GM23338 (cell line): ENCODE results near the gene TRAM2. TPM values are rescaled to one million over a fixed set of nuclear protein-coding genes. Genes with fewer than 3 reads are reported as not detected.

Source experiments
- ATAC-seq: fragments of 200-7000 bp; cut with Tn5 transposase; 3 replicates; pipeline ENCODE4 v1.9.1; 2020
- DNase-seq: peaks from one replicate; pipeline ENCODE4 v3.0.0-alpha.2; 2015; ENCODE audit warnings: low spot score
- H2AFZ ChIP-seq: fragments of 200-600 bp; sonication (generic); 2 replicates; pipeline ENCODE4 v1.8.0; 2016; ENCODE audit warnings: antibody characterized with exemption, mild to moderate bottlenecking, moderate library complexity
- H3F3A ChIP-seq: fragments of 200-600 bp; sonication (generic); replicated peaks from 2 replicates; pipeline ENCODE4 v1.8.0; 2017; ENCODE audit warnings: antibody characterized with exemption, mixed run types, low read depth
- H3K27ac ChIP-seq: fragments of 200-600 bp; sonication (generic); 2 replicates; pipeline ENCODE4 v1.6.1; 2016; ENCODE audit warnings: low read depth
- H3K27me3 ChIP-seq: fragments of 200-600 bp; sonication (generic); 2 replicates; pipeline ENCODE4 v1.8.0; 2016; ENCODE audit warnings: mild to moderate bottlenecking, mixed run types, moderate library complexity; ENCODE audit not compliant: insufficient read depth
- H3K36me3 ChIP-seq: fragments of 200-600 bp; sonication (generic); 2 replicates; pipeline ENCODE4 v1.8.0; 2016; ENCODE audit warnings: mild to moderate bottlenecking; ENCODE audit not compliant: insufficient read depth
- H3K4me1 ChIP-seq: fragments of 200-600 bp; sonication (generic); 2 replicates; pipeline ENCODE4 v1.8.0; 2016; ENCODE audit warnings: mild to moderate bottlenecking, moderate library complexity; ENCODE audit not compliant: insufficient read depth
- H3K4me2 ChIP-seq: fragments of 200-600 bp; sonication (generic); 2 replicates; pipeline ENCODE4 v1.7.1; 2017; ENCODE audit warnings: mixed run types
- H3K4me3 ChIP-seq: fragments of 200-600 bp; sonication (generic); 2 replicates; pipeline ENCODE4 v1.6.1; 2016; ENCODE audit warnings: mixed run types
- H3K79me2 ChIP-seq: fragments of 200-600 bp; sonication (generic); replicated peaks from 2 replicates; pipeline ENCODE4 v1.8.0; 2017; ENCODE audit warnings: mild to moderate bottlenecking; ENCODE audit not compliant: insufficient read depth
- H3K9me2 ChIP-seq: fragments of 200-600 bp; sonication (generic); 2 replicates; pipeline ENCODE4 v1.8.0; 2017; ENCODE audit not compliant: insufficient read depth
- H4K20me1 ChIP-seq: fragments of 200-600 bp; sonication (generic); replicated peaks from 2 replicates; pipeline ENCODE4 v1.8.0; 2017; ENCODE audit warnings: mild to moderate bottlenecking; ENCODE audit not compliant: insufficient read depth
- H3K27ac Mint-ChIP-seq: 2 replicates; pipeline ENCODE4 v1.8.0; 2020; ENCODE audit warnings: inconsistent platforms, mild to moderate bottlenecking, moderate library complexity, mixed read lengths
- H3K27me3 Mint-ChIP-seq: 3 replicates; pipeline ENCODE4 v1.8.0; 2022; ENCODE audit warnings: low read depth, mild to moderate bottlenecking, moderate library complexity, mixed read lengths, inconsistent platforms; ENCODE audit not compliant: insufficient read depth, poor library complexity
- H3K36me3 Mint-ChIP-seq: 3 replicates; pipeline ENCODE4 v1.8.0; 2021; ENCODE audit warnings: low read depth, mild to moderate bottlenecking, inconsistent platforms, moderate library complexity, mixed read lengths
- H3K4me1 Mint-ChIP-seq: 3 replicates; pipeline ENCODE4 v1.8.0; 2020; ENCODE audit warnings: mild to moderate bottlenecking, inconsistent platforms, mixed read lengths
- H3K4me3 Mint-ChIP-seq: 3 replicates; pipeline ENCODE4 v1.8.0; 2021; ENCODE audit warnings: moderate library complexity, mild to moderate bottlenecking, inconsistent platforms, mixed read lengths
- H3K9me3 Mint-ChIP-seq: 3 replicates; pipeline ENCODE4 v1.8.0; 2020; ENCODE audit warnings: moderate library complexity, mild to moderate bottlenecking, inconsistent platforms, mixed read lengths
- CREB1 ChIP-seq: fragments of 250-450 bp; sonication (Bioruptor Pico); IDR thresholded peaks from 2 replicates; pipeline ENCODE4 v1.5.0; 2020; ENCODE audit warnings: low read depth, mild to moderate bottlenecking, moderate library complexity
- CTCF ChIP-seq, 2 experiments: fragments of 200-600 bp in 1 of 2; sonication (generic) in 1 of 2; conservative IDR thresholded peaks; 2 replicates each; pipeline versions ENCODE4 v1.5.1 to v1.6.1; 2016 to 2017; ENCODE audit warnings: antibody characterized with exemption in 2 of 2, low read depth in 2 of 2, mild to moderate bottlenecking in 2 of 2, moderate library complexity in 1 of 2
- EZH2 ChIP-seq: fragments of 200-600 bp; sonication (generic); IDR thresholded peaks from one replicate; pipeline ENCODE4 v1.8.0; 2017; ENCODE audit warnings: antibody characterized with exemption, mild to moderate bottlenecking, low read depth; ENCODE audit not compliant: unreplicated experiment
- JUNB ChIP-seq: IDR thresholded peaks from one replicate; pipeline ENCODE4 v1.6.1; 2016; ENCODE audit warnings: antibody characterized with exemption; ENCODE audit not compliant: unreplicated experiment
- NANOG ChIP-seq: IDR thresholded peaks from 2 replicates; pipeline ENCODE4 v1.6.1; 2016; ENCODE audit warnings: antibody characterized with exemption, borderline replicate concordance
- REST ChIP-seq: IDR thresholded peaks from one replicate; pipeline ENCODE4 v1.6.1; 2018; ENCODE audit warnings: antibody characterized with exemption; ENCODE audit not compliant: unreplicated experiment
- STAT1 ChIP-seq: IDR thresholded peaks from one replicate; pipeline ENCODE4 v1.6.1; 2016; ENCODE audit warnings: antibody characterized with exemption; ENCODE audit not compliant: unreplicated experiment
- ZNF114 ChIP-seq: fragments of 250-450 bp; sonication (Bioruptor Pico); IDR thresholded peaks from 2 replicates; pipeline ENCODE4 v1.5.0; 2020; ENCODE audit warnings: mild to moderate bottlenecking, moderate library complexity
- ZNF331 ChIP-seq: fragments of 250-450 bp; sonication (Bioruptor Pico); IDR thresholded peaks from 2 replicates; pipeline ENCODE4 v1.5.0; 2020; ENCODE audit warnings: low read depth, mild to moderate bottlenecking, moderate library complexity
- polyA plus RNA-seq: library from polyadenylated mRNA; unstranded; fragments of >200 nt; fragmentation: Nextera tagmentation; extraction: Ambion mirVana; gene quantifications from 2 replicates; pipeline ENCODE4 v1.2.1, GENCODE V29; 2016
- total RNA-seq: library from RNA; depleted of rRNA; stranded (reverse); fragments of >200 nt; shearing (Covaris generic); gene quantifications from 2 replicates; pipeline ENCODE4 v1.2.3, GENCODE V29; 2014
- TF ChIP-seq, protein P1 (sequence below): fragments of 250-450 bp; sonication (Bioruptor Pico); IDR thresholded peaks from 2 replicates; pipeline ENCODE4 v1.5.0; 2020; ENCODE audit warnings: mild to moderate bottlenecking, moderate library complexity
- TF ChIP-seq, protein P2 (sequence below): IDR thresholded peaks from 2 replicates; pipeline ENCODE4 v1.6.1; 2016; ENCODE audit warnings: antibody characterized with exemption

The TRAM2 gene
- total and polyA plus RNA-seq, 2 experiments from 2014 or later: 4.0 to 14.0 TPM

DNA sequence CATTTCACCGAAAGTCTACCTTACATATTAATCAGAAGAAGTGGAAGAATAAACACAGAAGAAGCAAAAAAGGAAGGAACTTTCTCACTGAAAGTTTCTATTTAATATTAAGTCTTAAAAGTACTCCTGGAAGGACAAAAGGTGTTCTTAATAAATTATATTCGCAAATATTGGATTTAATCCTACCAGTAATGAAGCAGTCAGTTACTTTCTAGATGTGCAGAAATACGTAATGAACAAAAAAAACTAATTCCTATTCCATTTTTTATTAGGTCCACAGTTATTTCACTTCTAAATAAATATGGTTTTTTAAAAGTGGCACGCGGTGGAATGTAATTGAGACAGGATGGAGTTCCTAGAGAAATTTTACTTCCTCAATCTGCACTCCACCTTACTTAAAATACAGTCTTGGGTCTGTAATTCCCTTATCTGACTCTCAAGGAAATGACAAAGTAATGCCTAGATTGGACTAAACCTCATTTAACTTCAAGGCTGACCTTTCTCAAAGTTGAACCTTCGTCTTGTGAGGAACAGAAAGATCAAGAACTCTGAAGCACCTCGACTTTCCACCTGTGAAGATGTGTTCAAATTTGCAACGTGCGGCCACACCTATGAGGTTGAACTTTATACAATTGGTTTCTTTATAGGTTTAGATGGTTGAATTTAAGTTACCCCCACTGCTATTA, 1.1 kb upstream of the TRAM2 start:
- peak overlapping the region; percentile 97 for H3K27ac Mint-ChIP-seq
- Histone ChIP-seq H3K4me3 (peak overlapping the region; percentile 61), H3K4me2 (peak overlapping the region; percentile 81), H3K27me3 (no peaks in the 10 kb centered on the region), H3K9me2 (no peaks in the 10 kb centered on the region), H2AFZ (peak overlapping the region; percentile 69), H4K20me1 (no peaks in the 10 kb centered on the region; the same call in 1 of the 2 replicates), H3K36me3 (no peaks in the 10 kb centered on the region), H3K27ac (peak overlapping the region; percentile 85), H3K4me1 (peaks cover 39% of the 10 kb centered on the region), H3K79me2 (peaks cover 29% of the 10 kb centered on the region), H3F3A (peaks cover 6% of the 10 kb centered on the region; the same call in 1 of the 2 replicates)
- TF ChIP-seq CREB1 (CRISPR knock-in tag) (no peak), ZNF114 (no peak), JUNB (no peak), ZNF331 (CRISPR knock-in tag) (no peak), STAT1 (no peak), EZH2 (no peak), NANOG (no peak), CTCF (conservative IDR thresholded peaks at IDR 0.05; ENCODE audit: low read depth in 2 of 2) (no peak), REST (no peak)
- TF ChIP-seq, protein P1, sequence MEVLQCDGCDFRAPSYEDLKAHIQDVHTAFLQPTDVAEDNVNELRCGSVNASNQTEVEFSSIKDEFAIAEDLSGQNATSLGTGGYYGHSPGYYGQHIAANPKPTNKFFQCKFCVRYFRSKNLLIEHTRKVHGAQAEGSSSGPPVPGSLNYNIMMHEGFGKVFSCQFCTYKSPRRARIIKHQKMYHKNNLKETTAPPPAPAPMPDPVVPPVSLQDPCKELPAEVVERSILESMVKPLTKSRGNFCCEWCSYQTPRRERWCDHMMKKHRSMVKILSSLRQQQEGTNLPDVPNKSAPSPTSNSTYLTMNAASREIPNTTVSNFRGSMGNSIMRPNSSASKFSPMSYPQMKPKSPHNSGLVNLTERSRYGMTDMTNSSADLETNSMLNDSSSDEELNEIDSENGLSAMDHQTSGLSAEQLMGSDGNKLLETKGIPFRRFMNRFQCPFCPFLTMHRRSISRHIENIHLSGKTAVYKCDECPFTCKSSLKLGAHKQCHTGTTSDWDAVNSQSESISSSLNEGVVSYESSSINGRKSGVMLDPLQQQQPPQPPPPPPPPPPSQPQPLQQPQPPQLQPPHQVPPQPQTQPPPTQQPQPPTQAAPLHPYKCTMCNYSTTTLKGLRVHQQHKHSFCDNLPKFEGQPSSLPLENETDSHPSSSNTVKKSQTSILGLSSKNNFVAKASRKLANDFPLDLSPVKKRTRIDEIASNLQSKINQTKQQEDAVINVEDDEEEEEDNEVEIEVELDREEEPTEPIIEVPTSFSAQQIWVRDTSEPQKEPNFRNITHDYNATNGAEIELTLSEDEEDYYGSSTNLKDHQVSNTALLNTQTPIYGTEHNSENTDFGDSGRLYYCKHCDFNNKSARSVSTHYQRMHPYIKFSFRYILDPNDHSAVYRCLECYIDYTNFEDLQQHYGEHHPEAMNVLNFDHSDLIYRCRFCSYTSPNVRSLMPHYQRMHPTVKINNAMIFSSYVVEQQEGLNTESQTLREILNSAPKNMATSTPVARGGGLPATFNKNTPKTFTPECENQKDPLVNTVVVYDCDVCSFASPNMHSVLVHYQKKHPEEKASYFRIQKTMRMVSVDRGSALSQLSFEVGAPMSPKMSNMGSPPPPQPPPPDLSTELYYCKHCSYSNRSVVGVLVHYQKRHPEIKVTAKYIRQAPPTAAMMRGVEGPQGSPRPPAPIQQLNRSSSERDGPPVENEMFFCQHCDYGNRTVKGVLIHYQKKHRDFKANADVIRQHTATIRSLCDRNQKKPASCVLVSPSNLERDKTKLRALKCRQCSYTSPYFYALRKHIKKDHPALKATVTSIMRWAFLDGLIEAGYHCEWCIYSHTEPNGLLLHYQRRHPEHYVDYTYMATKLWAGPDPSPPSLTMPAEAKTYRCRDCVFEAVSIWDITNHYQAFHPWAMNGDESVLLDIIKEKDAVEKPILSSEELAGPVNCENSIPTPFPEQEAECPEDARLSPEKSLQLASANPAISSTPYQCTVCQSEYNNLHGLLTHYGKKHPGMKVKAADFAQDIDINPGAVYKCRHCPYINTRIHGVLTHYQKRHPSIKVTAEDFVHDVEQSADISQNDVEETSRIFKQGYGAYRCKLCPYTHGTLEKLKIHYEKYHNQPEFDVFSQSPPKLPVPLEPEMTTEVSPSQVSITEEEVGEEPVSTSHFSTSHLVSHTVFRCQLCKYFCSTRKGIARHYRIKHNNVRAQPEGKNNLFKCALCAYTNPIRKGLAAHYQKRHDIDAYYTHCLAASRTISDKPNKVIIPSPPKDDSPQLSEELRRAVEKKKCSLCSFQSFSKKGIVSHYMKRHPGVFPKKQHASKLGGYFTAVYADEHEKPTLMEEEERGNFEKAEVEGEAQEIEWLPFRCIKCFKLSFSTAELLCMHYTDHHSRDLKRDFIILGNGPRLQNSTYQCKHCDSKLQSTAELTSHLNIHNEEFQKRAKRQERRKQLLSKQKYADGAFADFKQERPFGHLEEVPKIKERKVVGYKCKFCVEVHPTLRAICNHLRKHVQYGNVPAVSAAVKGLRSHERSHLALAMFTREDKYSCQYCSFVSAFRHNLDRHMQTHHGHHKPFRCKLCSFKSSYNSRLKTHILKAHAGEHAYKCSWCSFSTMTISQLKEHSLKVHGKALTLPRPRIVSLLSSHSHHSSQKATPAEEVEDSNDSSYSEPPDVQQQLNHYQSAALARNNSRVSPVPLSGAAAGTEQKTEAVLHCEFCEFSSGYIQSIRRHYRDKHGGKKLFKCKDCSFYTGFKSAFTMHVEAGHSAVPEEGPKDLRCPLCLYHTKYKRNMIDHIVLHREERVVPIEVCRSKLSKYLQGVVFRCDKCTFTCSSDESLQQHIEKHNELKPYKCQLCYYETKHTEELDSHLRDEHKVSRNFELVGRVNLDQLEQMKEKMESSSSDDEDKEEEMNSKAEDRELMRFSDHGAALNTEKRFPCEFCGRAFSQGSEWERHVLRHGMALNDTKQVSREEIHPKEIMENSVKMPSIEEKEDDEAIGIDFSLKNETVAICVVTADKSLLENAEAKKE (CRISPR knock-in tag): no peak
- TF ChIP-seq, protein P2, sequence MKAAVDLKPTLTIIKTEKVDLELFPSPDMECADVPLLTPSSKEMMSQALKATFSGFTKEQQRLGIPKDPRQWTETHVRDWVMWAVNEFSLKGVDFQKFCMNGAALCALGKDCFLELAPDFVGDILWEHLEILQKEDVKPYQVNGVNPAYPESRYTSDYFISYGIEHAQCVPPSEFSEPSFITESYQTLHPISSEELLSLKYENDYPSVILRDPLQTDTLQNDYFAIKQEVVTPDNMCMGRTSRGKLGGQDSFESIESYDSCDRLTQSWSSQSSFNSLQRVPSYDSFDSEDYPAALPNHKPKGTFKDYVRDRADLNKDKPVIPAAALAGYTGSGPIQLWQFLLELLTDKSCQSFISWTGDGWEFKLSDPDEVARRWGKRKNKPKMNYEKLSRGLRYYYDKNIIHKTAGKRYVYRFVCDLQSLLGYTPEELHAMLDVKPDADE: no peak
- DNase-seq (no peak), ATAC-seq (no peak)
- no peaks in the 10 kb centered on the region; the same call in 2 of the 3 replicates for H3K36me3 Mint-ChIP-seq
- peaks cover 38% of the 10 kb centered on the region for H3K4me1 Mint-ChIP-seq
- peak overlapping the region; percentile 89 for H3K4me3 Mint-ChIP-seq
- no peaks in the 10 kb centered on the region for H3K9me3 Mint-ChIP-seq
- H3K27me3 Mint-ChIP-seq: peaks cover 10% of the 10 kb centered on the region
